CD4-positive, alpha-beta T cell treated with Interleukin-6 at 100 ng/mL for 8 hours (primary cell): ENCODE data around the gene DDX27.

Experiments
- DNase-seq: peaks from one replicate; pipeline ENCODE4 v3.0.0-alpha.2; 2020; ENCODE audit warnings: mixed read lengths, low spot score

Gene DDX27

GRCh38 chr20:49248301-49248700, 29.1 kb downstream of the DDX27 start:
- DNase-seq: no peak

- DNase-seq: no peak
Observed at GRCh38 chr20:49248879-49249665, 29.9 kb downstream of the DDX27 start.

- no peak for DNase-seq
Observed at GRCh38 chr20:49252556-49253350, 33.5 kb downstream of the DDX27 start.

- DNase-seq: no peak
Observed at GRCh38 chr20:49256261-49256660, 37.0 kb downstream of the DDX27 start.

- DNase-seq: no peak
Observed at GRCh38 chr20:49259284-49259683, 40.1 kb downstream of the DDX27 start.

- no peak for DNase-seq
Observed at GRCh38 chr20:49259799-49260198, 40.6 kb downstream of the DDX27 start.

- no peak for DNase-seq
Observed at GRCh38 chr20:49260218-49260617, 41.0 kb downstream of the DDX27 start.

- no peak for DNase-seq
Observed at GRCh38 chr20:49261173-49261572, 42.0 kb downstream of the DDX27 start.

GRCh38 chr20:49262444-49262843, 43.2 kb downstream of the DDX27 start:
- DNase-seq: no peak

- DNase-seq: no peak
Observed at GRCh38 chr20:49267327-49267726, 48.1 kb downstream of the DDX27 start.

GRCh38 chr20:49268600-49269365, 49.6 kb downstream of the DDX27 start:
- DNase-seq: no peak

GRCh38 chr20:49270177-49270576, 51.0 kb downstream of the DDX27 start:
- DNase-seq: no peak

GRCh38 chr20:49270736-49271135, 51.5 kb downstream of the DDX27 start:
- DNase-seq: no peak

- no peak for DNase-seq
Observed at GRCh38 chr20:49272654-49273053, 53.4 kb downstream of the DDX27 start.

GRCh38 chr20:49273696-49274277, 54.6 kb downstream of the DDX27 start:
- DNase-seq: no peak

- no peak for DNase-seq
Observed at GRCh38 chr20:49275216-49275615, 56.0 kb downstream of the DDX27 start.

- no peak for DNase-seq
Observed at GRCh38 chr20:49275636-49276035, 56.4 kb downstream of the DDX27 start.

GRCh38 chr20:49276161-49276960, 57.1 kb downstream of the DDX27 start:
- DNase-seq: peak; percentile 39

- DNase-seq: no peak
Observed at GRCh38 chr20:49276961-49277785, 58.0 kb downstream of the DDX27 start.

GRCh38 chr20:49277786-49278035, 58.5 kb downstream of the DDX27 start:
- no peak for DNase-seq
